HepG2 (cell line): ENCODE results near the gene MOB4. TPM values are rescaled to one million over a fixed set of nuclear protein-coding genes. Genes with fewer than 3 reads are reported as not detected.

Experiments
- ATAC-seq: fragments of 200-7000 bp; cut with Tn5 transposase; 3 replicates; pipeline ENCODE4 v1.9.1; 2020; ENCODE audit warnings: mild to moderate bottlenecking, moderate library complexity
- BruUV-seq: library from RNA; stranded (reverse); fragments of 400-500 nt; replicated peaks from 2 replicates; lab custom pipeline; 2021; lab: Mats Ljungman, UMichigan
- CTCF ChIA-PET: fragments of 300-600 bp; formaldehyde crosslinking; extraction: SDS; loops from one replicate; lab custom pipeline; 2021; ENCODE audit warnings: low total read pairs, inconsistent platforms, low intra/inter-chr PET ratio; lab: Yijun Ruan, JAX
- POLR2A ChIA-PET: fragments of 350-600 bp; sonication (Branson Sonifier 250); formaldehyde crosslinking; loops from one replicate; lab custom pipeline; 2020; ENCODE audit warnings: antibody characterized with exemption, inconsistent platforms; lab: Yijun Ruan, JAX
- DNase-seq: peaks from one replicate; pipeline ENCODE4 v3.0.0-alpha.2; 2015; ENCODE audit warnings: low spot score
- FAIRE-seq: peaks from 3 replicates; lab custom pipeline; 2011; peaks lifted over from hg19 to GRCh38; lab: Jason Lieb, UNC
- H2AFZ ChIP-seq: one replicate; pipeline ENCODE4 v1.6.1; 2011; ENCODE audit warnings: low read length, inconsistent platforms
- H3K27ac ChIP-seq: fragments of 300-600 bp; 3 replicates; pipeline ENCODE4 v1.8.0; 2011; ENCODE audit warnings: mixed run types, mild to moderate bottlenecking, mixed read lengths, low read length, inconsistent platforms; ENCODE audit not compliant: insufficient read depth; ENCODE audit errors: extremely low read length
- H3K27me3 ChIP-seq, 2 experiments: fragments of 200-600 bp in 1 of 2; 2 replicates in 1 of 2; 3 replicates in 1 of 2; pipeline versions ENCODE4 v1.6.0 to v1.8.0; 2011; ENCODE audit warnings: low read length in 2 of 2, mild to moderate bottlenecking in 2 of 2, moderate library complexity in 2 of 2, inconsistent platforms in 1 of 2; ENCODE audit not compliant: insufficient read depth in 2 of 2, control insufficient read depth in 1 of 2
- H3K36me3 ChIP-seq, 2 experiments: fragments of 200-600 bp in 1 of 2; replicated peaks in 1 of 2; 2 replicates in 1 of 2; 3 replicates in 1 of 2; pipeline versions ENCODE4 v1.5.1 to v1.8.0; 2011; ENCODE audit warnings: low read length in 2 of 2, inconsistent platforms in 1 of 2; ENCODE audit not compliant: insufficient read depth in 2 of 2, control insufficient read depth in 1 of 2
- H3K4me1 ChIP-seq: 2 replicates; pipeline ENCODE4 v1.5.1; 2012; ENCODE audit warnings: low read length, inconsistent platforms; ENCODE audit not compliant: insufficient read depth
- H3K4me2 ChIP-seq: 2 replicates; pipeline ENCODE4 v1.6.0; 2011; ENCODE audit warnings: low read depth, low read length, inconsistent platforms
- H3K4me3 ChIP-seq, 3 experiments: fragments of 200-600 bp in 1 of 3; sonication (generic), shearing (Covaris generic) in 1 of 3; replicated peaks in 1 of 3; 2 replicates each; pipeline ENCODE4 v1.5.1; 2011 to 2016; ENCODE audit warnings: low read length in 3 of 3, inconsistent platforms in 2 of 3, low read depth in 2 of 3, mild to moderate bottlenecking in 2 of 3, control low read depth in 1 of 3, mixed read lengths in 1 of 3; ENCODE audit not compliant: insufficient read depth in 1 of 3
- H3K79me2 ChIP-seq: one replicate; pipeline ENCODE4 v1.6.1; 2011; ENCODE audit warnings: low read length, inconsistent platforms; ENCODE audit not compliant: insufficient read depth
- H3K9ac ChIP-seq: 2 replicates; pipeline ENCODE4 v1.6.0; 2011; ENCODE audit warnings: mild to moderate bottlenecking, low read depth, low read length, inconsistent platforms; ENCODE audit not compliant: insufficient read depth
- H3K9me3 ChIP-seq: 2 replicates; pipeline ENCODE4 v1.5.1; 2012; ENCODE audit warnings: mild to moderate bottlenecking, low read length
- H4K20me1 ChIP-seq: 2 replicates; pipeline ENCODE4 v1.6.0; 2011; ENCODE audit warnings: inconsistent platforms, mild to moderate bottlenecking, low read length, moderate library complexity; ENCODE audit not compliant: insufficient read depth
- FOXM1 ChIP-seq: sonication (generic); formaldehyde crosslinking; IDR thresholded peaks from 2 replicates; pipeline ENCODE4 v1.5.0; 2020; ENCODE audit warnings: missing genetic modification reagents
- GFI1 ChIP-seq: sonication (generic); formaldehyde crosslinking; IDR thresholded peaks from 2 replicates; pipeline ENCODE4 v1.5.0; 2020; ENCODE audit warnings: missing genetic modification reagents, mild to moderate bottlenecking, borderline replicate concordance
- POLR2A ChIP-seq, 2 experiments: IDR thresholded peaks; 2 replicates each; pipeline ENCODE4 v1.6.1; 2011; ENCODE audit warnings: low read depth in 2 of 2, low read length in 2 of 2, mild to moderate bottlenecking in 1 of 2, moderate library complexity in 1 of 2; ENCODE audit not compliant: insufficient read depth in 1 of 2
- SKIL ChIP-seq: sonication (generic); formaldehyde crosslinking; IDR thresholded peaks from 2 replicates; pipeline ENCODE4 v1.8.0; 2022; ENCODE audit warnings: missing genetic modification reagents, mild to moderate bottlenecking, moderate library complexity, borderline replicate concordance
- ZNF318 ChIP-seq: sonication (generic); formaldehyde crosslinking; IDR thresholded peaks from 2 replicates; pipeline ENCODE4 v1.4.0; 2020; ENCODE audit warnings: mild to moderate bottlenecking, missing genetic modification reagents
- ZNF615 ChIP-seq: sonication (generic); formaldehyde crosslinking; IDR thresholded peaks from 2 replicates; pipeline ENCODE4 v1.5.0; 2020; ENCODE audit warnings: mild to moderate bottlenecking, missing genetic modification reagents, borderline replicate concordance
- ZNF770 ChIP-seq: sonication (generic); formaldehyde crosslinking; IDR thresholded peaks from 2 replicates; pipeline ENCODE4 v1.5.0; 2020; ENCODE audit warnings: mild to moderate bottlenecking, missing genetic modification reagents
- WGBS: methylation state at CpG from one replicate; pipeline ENCODE4 v1.1.6; 2017; ENCODE audit warnings: low lambda C conversion rate; 5-methylcytosine and 5-hydroxymethylcytosine counted together
- in situ Hi-C: cut with HindIII; loops from 2 replicates; pipeline ENCODE4 v1.10.0; 2017; ENCODE audit warnings: low pct_unique_long_range_greater_than_20kb; ENCODE audit not compliant: extremely low pct_ligation_motif_present
- intact Hi-C: fragments of 100-400 bp; cut with micrococcal nuclease; formaldehyde crosslinking; loops from one replicate; pipeline ENCODE4 v1.10.0; 2022; ENCODE audit not compliant: unreplicated experiment
- polyA plus RNA-seq, 8 experiments: library from polyadenylated mRNA; depleted of rRNA in 3 of 8; stranded (reverse) in 7 of 8; unstranded in 1 of 8; fragments of >200 nt; fragmentation: Illumina TruSeq in 4 of 8; extraction: Trizol in 4 of 8; gene quantifications; 2 replicates each; pipeline versions ENCODE4 v1.2.1 to v1.2.3, GENCODE V29; 2011 to 2016; ENCODE audit warnings: low read depth in 4 of 8, missing spikeins in 1 of 8, mixed read lengths in 1 of 8; ENCODE audit not compliant: insufficient read depth in 1 of 8
- total RNA-seq, 5 experiments: library from RNA; depleted of rRNA; stranded (reverse); fragments of >200 nt; fragmentation: Illumina TruSeq; extraction: Trizol; gene quantifications; 2 replicates each; pipeline ENCODE4 v1.2.3, GENCODE V29; 2016; ENCODE audit warnings: low read depth in 1 of 5

Gene MOB4
- total and polyA plus RNA-seq, 2 of the 13 experiments (the other 11 are each of a cell fraction or from before 2014, with no cell fraction given), result 35.7 to 38.6 TPM

GRCh38 chr2:197504000-197504399 lies 11.9 kb upstream of the MOB4 start (continued):
- 0 out of 2 replicates have a peak, but pooled peaks have one; percentile 40 for TF ChIP-seq ZNF770
- no peak for TF ChIP-seq FOXM1 (CRISPR knock-in tag)
- TF ChIP-seq SKIL, result no peak
- TF ChIP-seq ZNF615 (CRISPR knock-in tag), result 0 out of 2 replicates have a peak, but pooled peaks have one; percentile 55
- TF ChIP-seq POLR2A (IDR thresholded peaks at IDR 0.05; ENCODE audit: insufficient read depth in 1 of 2, low read depth in 2 of 2, low read length in 2 of 2), result peak in 1 of 2 experiments; percentile 57; a peak in 3 of 4 replicates

GRCh38 chr2:197504512-197504911 lies 11.4 kb upstream of the MOB4 start:
- Histone ChIP-seq H3K27ac (no peak overlapping the region), H2AFZ (no peak overlapping the region), H4K20me1 (peaks cover 17% of the 10 kb centered on the region), H3K36me3 (peaks cover 7 to 24% of the 10 kb centered on the region in 2 experiments), H3K27me3 (no peaks in the 10 kb centered on the region; a peak in 1 of 5 replicates), H3K79me2 (peaks cover 52% of the 10 kb centered on the region), H3K9ac (no peak overlapping the region), H3K4me1 (peaks cover 26% of the 10 kb centered on the region), H3K4me2 (no peak overlapping the region), H3K4me3 (no peak overlapping the region), H3K9me3 (no peaks in the 10 kb centered on the region)
- intact Hi-C loops, result loop anchor here (5.0 kb wide), 1 partner anchor 33 kb away; no protein-coding TSS in a partner anchor
- ATAC-seq (no peak), DNase-seq (no peak), FAIRE-seq (no peak)
- WGBS, result 94% methylated on average over 6 of the region's 6 CpGs
- in situ Hi-C loops, result no loop called here
- ChIA-PET POLR2A (interaction anchor here (1.2 to 4.5 kb wide), 6 partner anchors 9 to 69 kb away, joined by 3 to 35 read pairs (median 8); partner anchors contain the start of genes COQ10B, MOB4 and SF3B1), CTCF (no interaction called here)
- BruUV-seq, result no TSS peak
- 0 out of 2 replicates have a peak, but pooled peaks have one; percentile 37 for TF ChIP-seq ZNF318 (CRISPR knock-in tag)
- TF ChIP-seq GFI1 (CRISPR knock-in tag), result 0 out of 2 replicates have a peak, but pooled peaks have one; percentile 1
